CD14-positive monocyte (primary cell): ENCODE data around the gene LAMP2. TPM values are rescaled to one million over a fixed set of nuclear protein-coding genes. Genes with fewer than 3 reads are reported as not detected.

ENCODE experiments used
- DNase-seq, 3 donors: peaks; one replicate each; pipeline ENCODE4 v3.0.0-alpha.2; 2011 to 2022
- H2AFZ ChIP-seq: 2 replicates; pipeline ENCODE4 v1.6.0; 2012; ENCODE audit warnings: mild to moderate bottlenecking, low read depth, low read length, inconsistent platforms; ENCODE audit not compliant: insufficient read depth, poor library complexity, severe bottlenecking
- H3K27ac ChIP-seq, 2 donors: 1 replicate in 1 of 2; 2 replicates in 1 of 2; pipeline ENCODE4 v1.5.1; 2012 to 2013; ENCODE audit warnings: low read length in 2 of 2, control low read depth in 1 of 2, inconsistent platforms in 1 of 2, low read depth in 1 of 2, mild to moderate bottlenecking in 1 of 2
- H3K27me3 ChIP-seq, 2 donors: one replicate each; pipeline versions ENCODE4 v1.6.0 to v1.6.1; 2011 to 2013; ENCODE audit warnings: low read length in 2 of 2; ENCODE audit not compliant: control insufficient read depth in 2 of 2, insufficient read depth in 2 of 2
- H3K36me3 ChIP-seq, 2 donors: replicated peaks in 1 of 2; 1 replicate in 1 of 2; 2 replicates in 1 of 2; pipeline versions ENCODE4 v1.5.1 to v1.6.1; 2012 to 2013; ENCODE audit warnings: low read length in 2 of 2, control low read depth in 1 of 2, inconsistent platforms in 1 of 2, mild to moderate bottlenecking in 1 of 2; ENCODE audit not compliant: insufficient read depth in 2 of 2, control insufficient read depth in 1 of 2
- H3K4me1 ChIP-seq, 2 donors: 1 replicate in 1 of 2; 2 replicates in 1 of 2; pipeline versions ENCODE4 v1.5.1 to v1.6.1; 2012 to 2013; ENCODE audit warnings: low read length in 2 of 2, control low read depth in 1 of 2, inconsistent platforms in 1 of 2, mild to moderate bottlenecking in 1 of 2, moderate library complexity in 1 of 2; ENCODE audit not compliant: insufficient read depth in 2 of 2, control insufficient read depth in 1 of 2
- H3K4me2 ChIP-seq: replicated peaks from 2 replicates; pipeline ENCODE3; 2012; ENCODE audit warnings: low read length, moderate library complexity, mild to moderate bottlenecking; ENCODE audit not compliant: poor library complexity, severe bottlenecking; ENCODE audit errors: extremely low read depth
- H3K4me3 ChIP-seq, 3 experiments: fragments of 200-600 bp in 1 of 3; sonication (generic) in 1 of 3; replicated peaks in 1 of 3; 1 replicate in 2 of 3; 2 replicates in 1 of 3; pipeline ENCODE4 v1.5.1; 2011 to 2013; ENCODE audit warnings: low read length in 3 of 3, mild to moderate bottlenecking in 3 of 3, control low read depth in 2 of 3, low read depth in 2 of 3, inconsistent platforms in 1 of 3, moderate library complexity in 1 of 3
- H3K79me2 ChIP-seq: 2 replicates; pipeline ENCODE4 v1.6.0; 2012; ENCODE audit warnings: mild to moderate bottlenecking, control low read depth, inconsistent platforms, low read length, moderate library complexity; ENCODE audit not compliant: insufficient read depth
- H3K9ac ChIP-seq: 2 replicates; pipeline ENCODE4 v1.6.0; 2017; ENCODE audit warnings: low read length, mild to moderate bottlenecking; ENCODE audit not compliant: insufficient read depth, poor library complexity, severe bottlenecking
- H3K9me3 ChIP-seq, 2 donors: replicated peaks in 1 of 2; 1 replicate in 1 of 2; 2 replicates in 1 of 2; pipeline versions ENCODE4 v1.5.1 to v1.6.1; 2012 to 2013; ENCODE audit warnings: low read length in 2 of 2, control low read depth in 1 of 2; ENCODE audit not compliant: control insufficient read depth in 1 of 2, insufficient read depth in 1 of 2
- H4K20me1 ChIP-seq: 2 replicates; pipeline ENCODE4 v1.6.0; 2012; ENCODE audit warnings: mild to moderate bottlenecking, low read length, control low read depth, moderate library complexity; ENCODE audit not compliant: insufficient read depth
- H3K27ac Mint-ChIP-seq, 7 donors: one replicate each; pipeline ENCODE4 v1.8.0; 2020; ENCODE audit warnings: mild to moderate bottlenecking in 7 of 7, mixed read lengths in 7 of 7, moderate library complexity in 6 of 7, inconsistent platforms in 2 of 7
- H3K27me3 Mint-ChIP-seq, 3 donors: one replicate each; pipeline ENCODE4 v1.8.0; 2021 to 2022; ENCODE audit warnings: low read depth in 3 of 3, mild to moderate bottlenecking in 3 of 3, mixed read lengths in 3 of 3, moderate library complexity in 3 of 3, inconsistent platforms in 1 of 3
- H3K36me3 Mint-ChIP-seq, 2 donors: one replicate each; pipeline ENCODE4 v1.8.0; 2020; ENCODE audit warnings: mixed read lengths in 2 of 2, inconsistent platforms in 1 of 2, mild to moderate bottlenecking in 1 of 2
- H3K4me1 Mint-ChIP-seq: one replicate; pipeline ENCODE4 v1.8.0; 2020; ENCODE audit warnings: mild to moderate bottlenecking, mixed read lengths
- H3K4me3 Mint-ChIP-seq, 2 donors: one replicate each; pipeline ENCODE4 v1.8.0; 2020; ENCODE audit warnings: mild to moderate bottlenecking in 2 of 2, mixed read lengths in 2 of 2, moderate library complexity in 1 of 2
- H3K9me3 Mint-ChIP-seq, 7 donors: one replicate each; pipeline ENCODE4 v1.8.0; 2020 to 2022; ENCODE audit warnings: mixed read lengths in 7 of 7, mild to moderate bottlenecking in 6 of 7, moderate library complexity in 6 of 7, inconsistent platforms in 2 of 7
- WGBS: methylation state at CpG from one replicate; pipeline ENCODE4 v1.1.5; 2013; ENCODE audit warnings: missing lambda C conversion rate; ENCODE audit not compliant: insufficient coverage; 5-methylcytosine and 5-hydroxymethylcytosine counted together
- intact Hi-C, 2 donors: fragments of 100-400 bp; cut with micrococcal nuclease; formaldehyde crosslinking; loops; one replicate each; pipeline versions ENCODE4 v1.15.0 to v1.15.1; 2023
- polyA plus RNA-seq, 3 donors: library from polyadenylated mRNA; depleted of rRNA in 1 of 3; unstranded in 2 of 3; stranded (reverse) in 1 of 3; fragments of 300-500 nt in 2 of 3; fragments of >200 nt in 1 of 3; fragmentation: Illumina TruSeq in 2 of 3; gene quantifications; 1 replicate in 2 of 3; 2 replicates in 1 of 3; pipeline ENCODE4 v1.2.3, GENCODE V29; 2012 to 2021
- TF ChIP-seq, protein P1 (sequence below): fragments of 200-600 bp; IDR thresholded peaks from one replicate; pipeline ENCODE4 v1.8.0; 2022; ENCODE audit warnings: antibody characterized with exemption, mild to moderate bottlenecking

The LAMP2 gene
- polyA plus RNA-seq, 3 donors = 75.8 to 381 (median 330) TPM

DNA sequence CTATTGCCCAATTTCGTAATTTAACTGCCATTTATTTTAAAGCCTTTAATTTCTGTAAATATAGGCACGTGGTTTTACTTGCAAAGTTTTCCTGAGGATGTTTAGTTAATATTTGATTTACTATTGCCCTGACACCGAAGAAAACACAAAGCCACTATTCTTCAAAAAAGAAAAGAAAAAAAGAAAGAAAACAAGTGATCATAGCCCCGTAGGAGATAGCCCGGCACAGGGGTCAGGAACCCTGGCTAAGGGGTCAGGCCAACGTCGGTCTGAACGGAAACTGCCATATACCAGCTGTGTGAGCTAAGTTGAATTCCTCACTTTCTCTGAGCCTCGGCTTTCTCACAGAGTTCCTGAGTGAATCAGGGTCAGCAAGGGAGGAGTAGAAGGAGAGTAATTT, 17.7 kb upstream of the LAMP2 start:
- intact Hi-C loops = no loop called here

DNA sequence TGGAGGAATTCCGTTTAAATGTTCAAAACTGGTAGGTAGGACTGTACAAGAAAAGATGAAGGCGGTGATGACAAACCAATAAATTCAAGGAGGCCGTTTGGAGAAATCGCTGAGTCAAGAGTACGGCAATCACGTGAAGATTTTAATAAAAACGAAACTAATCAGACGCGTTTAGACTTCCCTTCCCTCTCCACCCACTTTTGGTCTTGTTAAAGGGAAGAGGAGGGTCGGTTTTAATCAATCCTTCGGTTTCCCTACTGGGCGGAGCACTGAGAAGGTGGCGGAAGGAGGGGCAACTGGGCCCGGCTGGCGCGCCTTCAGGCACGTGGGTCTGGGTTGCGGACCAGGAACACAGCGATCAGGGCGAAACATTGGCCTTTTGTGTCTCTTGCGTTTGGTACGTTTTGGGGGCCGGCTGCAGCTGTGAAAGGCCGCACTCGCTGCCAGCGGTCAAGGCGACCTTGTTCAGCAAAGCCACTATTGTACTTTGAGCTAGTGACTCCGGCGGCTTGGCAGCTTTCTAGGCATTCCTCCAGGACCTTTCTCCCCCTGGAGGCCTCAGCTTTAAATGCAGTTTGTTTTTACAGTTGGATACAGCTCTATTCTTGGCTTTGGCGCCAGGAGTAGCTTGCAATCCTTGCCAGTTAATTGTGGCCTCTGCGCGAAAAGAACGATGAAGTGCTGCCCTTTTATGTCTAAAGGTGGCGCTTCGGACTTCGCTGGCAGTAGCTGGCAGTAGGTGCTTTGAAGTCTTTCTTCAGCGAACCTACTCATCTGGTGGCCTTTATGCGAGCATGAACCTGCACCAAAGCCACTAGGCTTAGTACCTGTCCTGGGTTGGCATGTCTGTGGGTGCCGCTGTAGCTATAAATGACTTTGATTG, 16.8 kb upstream of the LAMP2 start:
- Histone ChIP-seq H3K4me3 (peak overlapping the region; percentile 60 to 78 (median 74)), H3K36me3 (no peaks in the 10 kb centered on the region), H3K79me2 (no peaks in the 10 kb centered on the region), H3K9me3 (no peaks in the 10 kb centered on the region), H3K4me1 (peaks cover 23 to 39% of the 10 kb centered on the region in 2 donors), H4K20me1 (no peaks in the 10 kb centered on the region), H2AFZ (peak overlapping the region; percentile 72), H3K9ac (peak overlapping the region; percentile 69), H3K4me2 (peak overlapping the region; percentile 64), H3K27ac (peak overlapping the region; percentile 80 to 95), H3K27me3 (no peaks in the 10 kb centered on the region)
- intact Hi-C loops = no loop called here
- Mint-ChIP-seq H3K27me3 (peaks cover 0 to 14% (median 3%) of the 10 kb centered on the region in 3 donors), H3K27ac (peak overlapping the region; percentile 90 to 98 (median 95)), H3K36me3 (no peaks in the 10 kb centered on the region), H3K4me1 (peaks cover 30% of the 10 kb centered on the region), H3K9me3 (peaks cover 0 to 3% (median 0%) of the 10 kb centered on the region in 7 donors), H3K4me3 (peak overlapping the region; percentile 83 to 88)
- DNase-seq = peak; percentile 63 to 64 (median 64)
- WGBS = 2% methylated on average over 8 of the region's 39 CpGs
- TF ChIP-seq, protein P1, sequence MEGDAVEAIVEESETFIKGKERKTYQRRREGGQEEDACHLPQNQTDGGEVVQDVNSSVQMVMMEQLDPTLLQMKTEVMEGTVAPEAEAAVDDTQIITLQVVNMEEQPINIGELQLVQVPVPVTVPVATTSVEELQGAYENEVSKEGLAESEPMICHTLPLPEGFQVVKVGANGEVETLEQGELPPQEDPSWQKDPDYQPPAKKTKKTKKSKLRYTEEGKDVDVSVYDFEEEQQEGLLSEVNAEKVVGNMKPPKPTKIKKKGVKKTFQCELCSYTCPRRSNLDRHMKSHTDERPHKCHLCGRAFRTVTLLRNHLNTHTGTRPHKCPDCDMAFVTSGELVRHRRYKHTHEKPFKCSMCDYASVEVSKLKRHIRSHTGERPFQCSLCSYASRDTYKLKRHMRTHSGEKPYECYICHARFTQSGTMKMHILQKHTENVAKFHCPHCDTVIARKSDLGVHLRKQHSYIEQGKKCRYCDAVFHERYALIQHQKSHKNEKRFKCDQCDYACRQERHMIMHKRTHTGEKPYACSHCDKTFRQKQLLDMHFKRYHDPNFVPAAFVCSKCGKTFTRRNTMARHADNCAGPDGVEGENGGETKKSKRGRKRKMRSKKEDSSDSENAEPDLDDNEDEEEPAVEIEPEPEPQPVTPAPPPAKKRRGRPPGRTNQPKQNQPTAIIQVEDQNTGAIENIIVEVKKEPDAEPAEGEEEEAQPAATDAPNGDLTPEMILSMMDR = peak; percentile 58

More for the DNA sequence above, 17.7 kb upstream of the LAMP2 start:
- Histone ChIP-seq H3K9ac (no peak overlapping the region), H3K79me2 (no peaks in the 10 kb centered on the region), H3K9me3 (no peaks in the 10 kb centered on the region), H3K4me3 (no peak overlapping the region), H4K20me1 (no peaks in the 10 kb centered on the region), H3K4me1 (peaks cover 23 to 39% of the 10 kb centered on the region in 2 donors), H2AFZ (no peak overlapping the region), H3K27me3 (no peaks in the 10 kb centered on the region), H3K36me3 (no peaks in the 10 kb centered on the region), H3K27ac (no peak overlapping the region), H3K4me2 (peak overlapping the region; percentile 64)
- Mint-ChIP-seq H3K27me3 (peaks cover 0 to 8% (median 3%) of the 10 kb centered on the region in 3 donors), H3K4me1 (peaks cover 30% of the 10 kb centered on the region), H3K27ac (peak overlapping the region in 5 of 7 donors; percentile 18 to 89 (median 30)), H3K36me3 (no peaks in the 10 kb centered on the region), H3K9me3 (peaks cover 0 to 3% (median 0%) of the 10 kb centered on the region in 7 donors), H3K4me3 (peak overlapping the region in 1 of 2 donors; percentile 47)
- no CpG with 5 or more reads among the region's 9 CpGs for WGBS
- no peak for DNase-seq
- TF ChIP-seq, protein P1 = no peak
